Stimulated activated CD8-positive, alpha-beta memory T cell treated with anti-CD3 and anti-CD28 coated beads, Interleukin-4, amount 100 ng/mL, for 48 hours (primary cell): ENCODE data around the gene FRYL.

Experiments
- DNase-seq: peaks from one replicate; pipeline ENCODE4 v3.0.0-alpha.2; 2020

FRYL gene

DNA sequence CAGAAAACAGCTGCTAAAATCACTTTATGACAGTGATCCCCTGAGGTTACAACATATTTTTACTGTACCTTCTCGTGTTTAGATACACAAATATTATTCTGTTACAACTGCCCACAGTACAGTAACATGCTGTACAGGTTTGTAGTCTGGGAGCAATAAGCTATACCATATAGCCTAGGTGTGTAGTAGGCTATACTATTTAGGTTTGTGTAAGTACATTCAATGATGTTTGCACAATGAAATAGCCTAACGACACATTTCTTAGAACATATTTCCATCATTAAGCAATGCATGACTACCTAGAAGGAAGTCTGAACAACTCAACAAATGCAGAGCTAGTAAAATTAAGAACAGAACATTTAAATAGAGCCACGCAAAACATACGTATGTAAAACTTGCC, 177.3 kb downstream of the FRYL start:
- no peak for DNase-seq

DNA sequence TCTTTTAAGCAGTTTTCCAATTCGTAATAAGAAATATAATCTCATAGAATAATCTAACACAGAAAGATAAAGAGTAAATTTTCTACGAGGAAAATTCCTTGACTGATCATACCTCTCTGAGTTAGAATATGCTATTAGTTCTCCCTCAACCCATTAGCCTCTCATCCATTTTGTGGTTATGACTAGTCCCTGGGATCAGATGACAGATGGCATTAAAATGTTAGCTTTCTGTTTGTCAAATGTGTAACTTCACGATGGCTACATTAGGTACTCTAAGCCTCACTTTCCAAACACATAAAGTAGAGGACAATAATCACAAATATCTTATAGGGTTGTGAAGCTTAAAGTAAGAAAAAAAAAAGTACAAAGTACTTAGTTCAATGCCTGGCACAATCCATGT, 177.9 kb downstream of the FRYL start:
- DNase-seq: no peak

DNA sequence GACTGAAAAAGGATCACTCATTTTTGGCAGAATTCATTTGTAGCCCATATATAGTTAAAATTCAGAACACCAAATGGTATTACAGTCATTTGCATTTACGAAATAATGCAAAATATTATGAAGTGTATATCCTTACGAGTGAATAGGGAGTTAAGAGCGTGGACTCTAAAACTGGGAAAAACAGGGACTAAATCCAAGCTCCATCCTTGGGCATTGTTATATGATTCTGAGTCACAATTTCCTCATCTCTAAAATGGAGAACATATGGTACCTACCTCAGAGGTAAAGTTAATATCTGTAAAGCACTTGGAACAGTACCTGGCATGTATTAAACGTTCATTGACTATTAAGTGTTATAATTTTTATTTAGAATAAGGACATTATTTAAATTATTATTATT, 183.7 kb downstream of the FRYL start:
- DNase-seq: no peak

DNA sequence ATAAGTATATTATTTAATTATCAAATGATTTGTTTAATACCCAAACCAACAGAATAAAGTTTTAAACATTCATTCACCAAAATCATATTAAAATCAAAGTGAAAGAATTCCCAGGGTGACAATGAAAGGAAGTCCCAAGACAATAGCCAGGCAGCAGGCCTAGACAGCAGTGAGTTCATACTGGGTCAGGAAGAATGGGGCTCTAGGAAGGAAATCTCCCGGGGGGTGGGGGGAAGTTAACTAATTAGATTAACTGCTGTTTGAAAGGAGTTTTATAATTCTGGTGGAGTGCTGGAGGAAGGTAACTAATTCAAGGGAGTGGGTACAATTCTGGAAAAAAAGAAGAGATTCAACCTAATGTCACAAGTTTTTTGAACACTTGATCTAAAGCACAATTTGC, 185.9 kb downstream of the FRYL start:
- no peak for DNase-seq

DNA sequence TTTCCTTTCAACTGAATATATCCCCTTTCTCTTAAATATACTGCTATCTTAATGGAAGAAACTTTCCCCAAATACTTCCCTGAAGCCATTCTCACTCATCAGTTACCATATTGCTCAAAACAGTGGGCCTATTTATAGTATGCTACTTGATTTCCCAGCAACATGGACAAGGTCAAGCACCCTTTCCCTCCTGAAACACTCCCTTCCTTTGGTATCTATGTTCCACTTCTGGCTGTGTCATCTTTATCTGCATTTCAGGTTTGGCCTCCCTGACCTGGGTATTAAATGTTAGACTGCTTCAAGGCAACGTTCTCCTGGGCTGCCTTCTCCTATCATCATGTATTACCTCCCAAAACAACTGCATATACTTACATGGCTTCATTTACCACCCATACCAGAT, 188.7 kb downstream of the FRYL start:
- no peak for DNase-seq

DNA sequence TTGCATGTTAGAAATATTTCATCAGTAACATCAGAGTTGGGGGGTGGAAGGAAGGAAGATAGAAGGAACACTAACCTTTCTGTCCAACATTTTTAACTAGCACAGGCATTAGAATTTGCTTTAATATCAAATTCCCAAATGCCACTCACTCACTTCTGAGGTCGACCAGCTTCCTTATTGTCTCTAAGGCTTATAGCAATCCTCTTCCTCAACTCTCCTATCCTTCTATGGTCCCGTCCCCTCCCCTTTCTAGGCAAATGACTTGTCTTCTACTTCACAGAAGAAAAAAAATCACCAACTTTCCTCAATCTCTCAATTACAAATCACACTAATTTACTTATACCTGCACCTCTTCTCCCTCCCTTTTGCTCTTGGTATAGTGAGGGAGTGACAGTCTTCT, 189.2 kb downstream of the FRYL start:
- DNase-seq: no peak

DNA sequence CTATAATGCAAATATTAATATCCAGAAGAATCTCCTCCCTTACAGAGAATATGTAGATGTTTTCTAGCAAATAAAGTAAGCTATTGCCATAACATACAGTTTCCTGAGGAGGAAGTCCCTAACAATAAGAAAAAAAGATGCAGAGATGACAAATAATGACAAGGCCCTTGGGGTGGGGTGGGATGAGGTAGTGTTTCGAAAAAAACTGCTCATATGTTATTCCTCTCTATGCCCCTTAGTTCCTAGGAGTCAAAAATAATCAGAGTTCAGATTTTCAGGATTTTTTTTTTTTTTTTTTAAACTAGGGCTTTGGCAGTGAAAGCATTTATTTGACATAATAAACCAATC, 191.0 kb downstream of the FRYL start:
- no peak for DNase-seq

DNA sequence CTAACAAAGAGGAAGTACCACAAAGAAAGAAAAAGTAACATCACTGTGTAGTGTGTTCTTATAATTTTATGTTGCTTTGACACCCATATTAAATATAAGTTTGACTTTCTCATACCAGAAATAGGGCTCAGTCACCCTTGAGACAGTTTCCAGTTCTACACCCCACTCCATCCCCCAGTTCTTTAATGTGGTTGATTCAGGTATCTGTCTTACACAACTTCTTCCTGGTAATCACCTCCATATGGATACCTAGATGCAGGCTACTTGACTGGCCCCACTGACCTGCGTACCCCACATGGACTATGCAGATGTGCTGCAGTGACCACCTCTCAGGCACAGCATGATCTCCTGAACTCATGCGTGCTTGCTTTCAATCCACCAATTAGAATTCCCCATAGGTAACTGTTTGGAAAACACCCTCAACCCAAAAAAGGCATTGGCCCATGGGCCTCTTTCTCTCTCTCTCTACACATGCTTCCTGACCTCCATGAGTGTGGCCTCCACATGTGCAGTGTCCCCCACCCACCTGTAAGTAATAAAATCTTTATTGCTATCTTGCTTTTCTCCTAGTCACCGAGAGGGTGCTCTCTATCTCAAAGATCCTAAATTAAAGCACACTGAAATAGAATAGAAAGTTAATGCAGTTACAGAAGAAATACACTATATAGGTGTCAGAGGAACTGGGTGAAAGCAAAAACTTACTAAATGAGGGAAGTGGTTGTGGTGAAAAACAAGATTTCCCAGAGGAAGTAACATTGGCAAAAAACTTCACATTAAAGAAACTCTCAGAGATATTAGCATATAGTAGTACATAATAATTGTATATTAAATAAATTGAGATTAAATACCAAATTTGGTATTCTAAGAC, 191.6 kb downstream of the FRYL start:
- no peak for DNase-seq

DNA sequence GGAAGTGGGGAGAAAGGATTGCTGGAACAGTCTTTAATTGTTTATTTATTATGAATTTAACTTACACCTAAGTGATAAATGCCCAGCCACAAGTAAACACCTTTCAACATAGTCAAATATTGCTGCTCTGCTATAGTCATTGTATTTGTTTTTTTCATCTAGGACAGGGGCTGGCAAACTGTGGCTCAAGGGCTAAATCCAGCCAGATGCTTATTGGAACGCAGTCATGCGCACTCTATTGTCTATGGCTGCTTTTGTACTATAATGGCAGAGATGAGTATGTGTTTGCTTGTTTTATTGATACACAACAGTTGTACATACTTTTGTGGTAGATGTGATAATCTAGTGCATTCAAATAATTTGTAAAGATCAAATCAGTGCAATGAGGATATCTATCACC, 194.7 kb downstream of the FRYL start:
- no peak for DNase-seq

DNA sequence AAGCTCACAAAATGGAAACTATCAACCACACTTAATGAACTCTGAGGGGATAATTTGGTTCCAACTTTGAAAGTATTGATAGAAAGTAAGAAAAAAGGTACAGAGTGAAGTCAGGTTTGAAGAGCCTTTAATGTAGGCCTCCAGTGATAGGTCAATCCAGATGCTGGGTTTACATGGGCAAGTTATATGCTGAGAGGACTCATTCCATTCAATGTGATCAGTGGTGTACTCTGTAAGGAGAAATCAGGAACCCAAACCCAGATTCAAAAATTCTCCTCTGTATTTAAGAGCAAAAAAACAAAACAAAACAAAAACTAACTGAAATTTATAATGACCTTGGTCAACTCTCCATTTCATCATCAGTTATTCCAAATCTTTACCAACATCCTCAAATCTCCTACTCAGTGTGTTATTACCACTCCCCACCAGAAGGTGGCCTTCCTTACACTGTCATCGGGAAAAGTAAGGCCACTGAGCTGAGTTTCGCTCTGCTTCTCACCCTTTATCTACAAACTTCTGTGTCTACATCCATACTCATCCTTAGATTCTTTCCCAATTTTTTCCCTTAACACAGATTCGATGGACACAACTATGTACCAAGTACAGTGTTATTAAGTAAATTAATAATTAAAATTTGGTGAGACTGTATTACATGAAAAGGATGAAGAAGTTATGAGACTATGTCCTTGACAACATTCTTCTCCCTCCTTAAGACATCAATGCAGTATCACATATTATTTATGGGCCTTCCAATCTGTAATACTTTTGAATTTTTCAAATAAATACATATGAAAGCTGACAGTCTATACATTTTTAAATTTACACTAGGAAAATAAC, 201.7 kb downstream of the FRYL start:
- peak; percentile 49 for DNase-seq

DNA sequence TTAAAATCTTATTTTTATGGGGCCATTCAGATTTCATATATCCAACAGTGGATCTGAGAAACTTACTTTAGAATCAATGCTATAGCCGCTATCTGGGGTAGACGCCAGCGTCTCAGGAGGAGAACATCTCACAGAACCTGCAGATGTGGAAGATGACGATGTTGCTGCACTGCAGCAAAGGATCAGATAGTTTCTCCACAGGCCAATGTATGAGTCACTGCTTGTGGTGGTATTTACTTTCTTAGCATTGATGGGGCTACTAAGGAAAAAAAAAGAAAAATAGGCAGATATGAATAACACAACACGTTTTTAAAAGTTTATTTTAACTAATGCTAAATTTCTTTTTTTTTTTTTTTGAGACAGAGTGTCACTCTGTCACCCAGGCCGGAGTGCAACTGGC, 204.1 kb downstream of the FRYL start:
- DNase-seq: no peak

DNA sequence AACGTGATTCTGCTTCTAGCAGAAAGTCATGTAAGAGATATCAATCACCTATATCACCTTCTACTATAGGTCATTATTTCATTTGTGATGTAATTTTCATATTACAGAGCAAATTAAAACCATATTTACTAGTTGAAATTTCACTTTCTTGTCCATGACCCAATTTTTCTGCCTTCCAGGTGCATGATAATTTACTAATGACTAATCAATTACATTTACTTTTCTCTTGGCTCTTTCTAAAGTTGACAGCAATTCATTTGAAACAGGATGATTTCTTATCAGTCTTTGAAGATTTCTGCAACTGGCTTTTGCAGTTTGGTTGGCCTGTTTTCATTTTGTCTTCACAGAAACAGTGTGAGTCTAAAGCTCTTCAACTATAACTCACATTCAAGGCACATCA, 208.6 kb downstream of the FRYL start:
- no peak for DNase-seq

DNA sequence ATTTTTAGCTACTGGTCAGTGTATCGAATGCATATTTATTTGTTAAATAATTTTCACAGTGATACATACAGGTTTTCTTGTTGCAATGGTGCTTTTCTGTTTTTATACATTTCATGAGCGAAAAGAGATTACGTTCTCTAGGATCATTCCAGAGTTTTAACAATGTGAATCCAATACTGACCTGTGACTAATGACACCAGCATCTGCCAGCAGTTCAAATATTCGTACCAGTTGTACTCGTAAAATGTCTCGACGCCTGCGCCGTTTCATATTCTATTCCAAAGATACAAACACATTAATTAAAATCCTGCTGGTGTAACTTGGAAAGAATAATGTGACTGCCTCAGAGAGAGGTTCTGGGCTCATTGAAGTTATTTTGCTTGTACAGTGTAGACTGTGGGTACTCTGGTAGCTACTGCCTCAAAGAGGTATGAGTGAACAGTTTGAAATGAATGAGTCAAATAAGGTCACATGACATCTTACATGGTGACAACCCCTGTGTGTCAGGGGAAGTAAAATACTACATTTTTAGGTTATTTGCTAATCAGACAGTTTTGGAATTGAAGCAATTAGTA, 209.3 kb downstream of the FRYL start:
- DNase-seq: no peak

DNA sequence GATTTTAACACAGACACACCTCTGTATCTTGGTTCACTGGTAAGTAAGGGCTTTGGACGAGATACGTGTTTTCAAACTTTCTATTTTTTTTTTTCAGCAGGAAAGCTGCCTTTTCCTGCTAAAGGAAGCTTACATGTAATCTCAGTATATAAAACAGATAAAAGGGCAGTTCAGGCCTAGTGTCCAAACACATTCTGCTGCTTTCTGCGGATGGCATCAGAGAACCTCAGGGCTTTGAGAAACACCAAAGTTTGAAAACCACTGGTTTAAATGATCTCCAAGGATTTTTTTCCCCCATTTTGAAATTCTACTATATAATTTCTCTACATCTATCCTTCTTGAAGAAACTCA, 214.1 kb downstream of the FRYL start:
- DNase-seq: no peak

DNA sequence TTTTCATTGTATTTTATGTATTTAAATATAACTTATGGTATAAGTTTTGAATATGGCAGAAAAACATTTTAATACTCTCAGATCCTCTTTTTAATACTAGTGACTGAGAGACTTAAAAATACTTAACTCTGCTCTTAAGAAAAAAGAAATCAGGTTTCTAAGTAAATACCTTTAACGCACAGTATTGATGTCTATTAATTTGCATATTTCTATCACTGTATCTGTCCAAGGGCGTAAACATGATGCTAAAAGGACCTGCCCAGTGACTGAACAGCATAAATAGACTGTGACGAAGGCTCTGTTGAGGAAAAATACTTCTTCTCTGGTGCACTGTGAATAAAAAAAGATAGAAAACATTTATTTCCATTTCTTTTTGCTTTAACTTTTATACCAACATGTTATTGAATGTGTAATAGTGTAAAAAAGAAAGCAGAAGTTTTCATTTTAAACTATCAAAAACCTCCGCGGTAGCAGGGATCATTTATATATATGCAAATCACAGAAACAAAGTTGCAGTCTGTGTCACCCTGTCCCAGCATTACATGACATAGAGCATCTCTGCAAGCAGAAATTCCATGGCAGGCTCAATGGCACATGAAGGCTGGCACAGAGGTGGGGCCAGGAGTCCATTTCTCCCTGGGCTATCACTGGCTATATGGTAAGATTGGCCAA, 214.6 kb downstream of the FRYL start:
- no peak for DNase-seq

DNA sequence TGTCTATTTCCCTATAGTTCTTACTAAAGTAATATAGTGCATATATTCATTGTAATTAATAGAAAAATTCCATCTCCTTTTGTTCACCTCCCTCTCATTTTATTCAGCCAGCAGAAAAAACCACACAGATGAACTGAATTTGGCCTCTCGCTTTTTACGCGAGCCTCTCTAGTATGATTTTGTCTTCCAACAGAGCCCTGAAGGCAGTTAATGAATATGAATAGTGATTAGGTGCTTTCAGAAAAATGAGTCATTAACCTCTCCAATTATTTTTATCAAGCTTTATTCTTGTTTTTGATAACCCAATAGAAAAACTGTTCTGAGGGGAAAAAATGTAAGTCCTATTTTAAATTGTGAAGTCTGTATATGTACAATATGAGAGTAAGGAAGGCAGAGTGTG, 215.9 kb downstream of the FRYL start:
- DNase-seq: no peak

DNA sequence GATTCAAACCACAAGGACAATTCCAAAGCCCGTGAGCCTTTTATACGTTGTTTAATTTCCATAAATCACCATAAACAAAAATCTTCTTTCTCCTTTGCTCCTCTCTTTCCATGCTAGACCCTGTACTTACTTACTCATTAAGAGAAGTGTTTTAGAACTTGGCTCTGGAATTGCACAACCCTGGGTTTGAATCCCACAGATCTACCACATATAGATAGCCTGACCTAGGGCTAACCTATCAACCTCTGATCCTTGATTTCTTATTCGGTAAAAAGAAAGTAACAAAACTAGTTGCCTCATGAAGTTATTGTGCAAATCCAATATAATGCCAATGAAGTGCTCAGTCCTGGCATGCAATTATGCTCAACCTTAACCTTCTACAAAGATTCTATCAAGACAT, 221.3 kb downstream of the FRYL start:
- no peak for DNase-seq

DNA sequence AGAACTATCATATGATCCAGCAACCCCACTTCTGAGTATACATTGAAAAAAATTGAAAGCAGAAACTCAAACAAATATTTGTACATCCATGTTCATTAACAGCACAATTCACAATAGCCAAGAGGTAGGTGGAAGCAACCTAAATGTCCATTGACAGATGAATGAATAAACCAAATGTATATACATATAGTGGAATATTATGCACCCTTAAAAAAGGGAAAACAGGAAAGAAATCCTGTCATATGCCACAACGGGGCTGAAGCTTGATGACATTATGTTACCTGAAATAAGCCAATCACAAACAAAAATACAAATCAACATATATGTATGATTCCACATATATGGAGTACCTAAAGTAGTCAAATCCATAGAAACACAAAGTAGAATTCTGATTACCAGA, 222.1 kb downstream of the FRYL start:
- DNase-seq: no peak

DNA sequence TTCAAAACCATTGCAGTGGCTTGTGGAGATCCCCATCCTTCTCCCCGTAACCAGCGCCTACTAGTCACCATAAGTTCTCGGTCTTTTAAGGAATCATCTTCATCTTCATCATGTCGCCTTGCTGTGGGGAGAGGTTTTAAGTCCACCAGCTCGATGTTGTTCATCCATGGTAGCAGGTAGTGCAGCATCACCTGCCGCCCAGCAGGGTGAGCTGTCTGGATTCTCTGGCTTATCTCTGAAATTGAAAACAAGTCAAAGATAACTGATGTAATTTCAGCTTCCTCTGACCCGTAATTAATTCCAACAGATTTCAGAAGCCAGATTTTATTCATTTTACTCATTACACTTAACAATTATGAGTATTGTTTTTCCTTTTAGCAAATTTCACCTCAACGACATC, 222.6 kb downstream of the FRYL start:
- no peak for DNase-seq

DNA sequence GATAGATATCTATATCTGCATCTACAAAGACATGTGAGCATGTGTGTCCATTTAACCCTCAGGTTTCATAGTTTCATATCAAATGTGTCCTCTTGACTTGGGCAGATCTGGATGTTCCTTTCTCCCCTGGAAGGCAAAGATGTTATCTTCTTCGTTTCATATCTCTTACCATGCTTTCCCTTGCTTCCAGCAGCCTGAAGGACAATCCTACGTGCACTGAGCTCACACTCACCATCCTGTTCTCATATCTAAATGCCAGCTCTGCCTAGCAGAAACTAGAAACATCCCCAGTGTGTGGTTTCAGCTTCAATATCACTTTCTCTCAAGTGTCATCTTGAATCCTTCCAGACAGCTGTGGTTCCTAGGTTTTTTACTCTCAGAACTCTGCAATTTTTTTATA, 223.8 kb downstream of the FRYL start:
- no peak for DNase-seq

DNA sequence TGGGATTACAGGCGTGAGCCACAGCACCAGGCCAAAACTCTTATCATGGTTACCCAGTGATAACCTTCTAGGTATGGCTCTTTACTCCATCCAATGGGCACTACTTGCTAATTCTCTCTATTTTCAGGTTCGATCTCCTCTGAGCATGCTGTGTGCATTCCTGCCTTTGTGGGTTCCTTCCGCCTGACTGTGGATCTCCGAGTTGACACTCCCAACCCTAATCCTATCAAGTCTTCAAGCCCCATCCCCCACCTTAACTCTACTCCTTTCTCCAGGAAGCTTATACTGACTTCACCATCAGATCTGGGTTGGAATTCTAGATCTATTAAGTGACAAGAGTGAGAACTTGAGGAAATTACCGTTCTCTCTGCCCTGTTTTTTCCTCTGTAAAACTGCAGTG, 225.5 kb downstream of the FRYL start:
- DNase-seq: no peak

DNA sequence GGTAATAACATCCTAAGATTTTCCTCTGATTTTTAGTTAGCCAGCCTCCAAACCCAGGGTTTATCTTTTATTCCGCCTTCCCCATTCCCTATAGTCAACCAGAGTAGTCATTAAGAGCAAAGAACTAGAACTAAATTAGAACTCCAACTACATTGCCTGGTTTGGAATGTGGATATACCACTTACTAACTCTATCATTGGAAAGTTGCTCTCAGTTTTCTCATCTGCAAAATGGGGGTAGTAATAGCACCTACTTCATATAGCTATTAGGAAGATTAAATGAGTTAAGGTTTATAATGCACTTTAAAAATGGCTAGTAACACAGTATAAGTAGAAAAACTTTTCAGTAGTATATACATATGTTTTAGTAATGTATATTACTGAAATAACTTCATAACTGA, 226.4 kb downstream of the FRYL start:
- no peak for DNase-seq

DNA sequence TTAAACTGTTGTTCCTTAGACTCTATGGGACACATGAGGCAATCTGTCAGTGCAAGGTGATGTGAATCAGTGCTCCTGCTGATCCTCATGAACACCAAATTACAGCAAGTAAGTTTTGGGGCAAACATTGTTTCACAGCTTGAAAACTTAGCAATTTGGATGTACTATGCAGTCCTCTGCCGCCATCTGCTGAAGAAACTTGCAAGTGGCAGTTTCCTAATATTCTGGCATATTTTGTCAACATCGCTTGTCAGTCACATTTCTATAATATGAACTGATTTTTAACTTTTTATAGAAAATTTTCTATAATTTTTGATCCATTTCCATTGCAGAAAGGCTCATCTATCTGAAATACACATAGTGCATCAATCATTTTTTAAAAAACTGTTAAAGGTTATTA, 233.7 kb downstream of the FRYL start:
- peak; percentile 43 for DNase-seq

DNA sequence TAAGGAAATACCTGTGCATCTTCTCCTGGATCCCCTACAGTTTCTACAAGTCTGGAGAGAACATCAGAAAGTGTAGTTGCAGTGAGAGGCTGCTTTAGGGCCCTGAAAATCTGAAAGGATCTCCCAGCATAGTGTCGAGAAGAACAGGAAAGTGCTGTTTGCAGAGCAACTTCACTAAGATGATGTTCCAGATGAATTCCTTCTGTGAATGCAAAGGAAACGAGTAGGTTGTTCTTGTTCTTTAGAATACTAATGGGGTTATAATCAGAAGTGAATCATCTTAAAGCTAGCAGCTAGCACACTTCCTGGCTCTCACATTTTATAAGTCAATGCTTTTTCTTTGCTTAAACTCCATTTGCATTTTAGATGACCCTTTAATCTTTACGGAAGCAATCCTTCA, 236.3 kb downstream of the FRYL start:
- DNase-seq: no peak
